Breast epithelium (tissue), 4 donors: ENCODE data around the gene PTPN4. TPM values are rescaled to one million over a fixed set of nuclear protein-coding genes. Genes with fewer than 3 reads are reported as not detected.

Experiments
- DNase-seq, 2 donors: peaks; one replicate each; pipeline ENCODE4 v3.0.0-alpha.2; 2019; ENCODE audit warnings: low spot score in 2 of 2
- H3K27ac ChIP-seq, 2 donors: fragments of 200-600 bp; sonication (generic) in 1 of 2; one replicate each; pipeline ENCODE4 v1.5.1; 2016 to 2019; ENCODE audit warnings: mild to moderate bottlenecking in 1 of 2
- H3K27me3 ChIP-seq, 2 donors: fragments of 200-600 bp; sonication (generic) in 1 of 2; one replicate each; pipeline versions ENCODE4 v1.5.1 to v1.6.0; 2017 to 2019; ENCODE audit warnings: control low read depth in 1 of 2, mild to moderate bottlenecking in 1 of 2
- H3K36me3 ChIP-seq: fragments of 200-600 bp; one replicate; pipeline ENCODE4 v1.5.1; 2019
- H3K4me1 ChIP-seq, 2 donors: fragments of 200-600 bp; sonication (generic); one replicate each; pipeline ENCODE4 v1.5.1; 2016 to 2019; ENCODE audit warnings: control low read depth in 1 of 2
- H3K4me3 ChIP-seq, 3 donors: fragments of 200-600 bp; sonication (generic); 1 replicate in 2 of 3; 2 replicates in 1 of 3; pipeline ENCODE4 v1.5.1; 2016 to 2019; ENCODE audit warnings: mild to moderate bottlenecking in 3 of 3, moderate library complexity in 2 of 3
- H3K9me3 ChIP-seq, 2 donors: fragments of 200-600 bp; sonication (generic) in 1 of 2; one replicate each; pipeline ENCODE4 v1.5.1; 2016 to 2019; ENCODE audit warnings: control low read depth in 1 of 2
- CTCF ChIP-seq, 3 donors: fragments of 450-650 bp; IDR thresholded peaks; one replicate each; pipeline ENCODE4 v1.5.1; 2016 to 2017; ENCODE audit warnings: antibody characterized with exemption in 3 of 3, mild to moderate bottlenecking in 3 of 3, moderate library complexity in 3 of 3
- POLR2A ChIP-seq: fragments of 450-650 bp; IDR thresholded peaks from one replicate; pipeline ENCODE4 v1.6.1; 2016; ENCODE audit warnings: antibody characterized with exemption, mild to moderate bottlenecking, moderate library complexity
- POLR2AphosphoS5 ChIP-seq, 3 donors: sonication (generic); formaldehyde crosslinking; IDR thresholded peaks; one replicate each; pipeline ENCODE4 v1.6.1; 2017; ENCODE audit warnings: antibody characterized with exemption in 3 of 3
- intact Hi-C: fragments of 100-400 bp; cut with DNase I; formaldehyde crosslinking; loops from one replicate; pipeline ENCODE4 v1.15.1; 2023; ENCODE audit warnings: low total_unique reads
- total RNA-seq, 3 donors: library from RNA; depleted of rRNA; stranded (reverse); fragments of >200 nt; gene quantifications; one replicate each; pipeline ENCODE4 v1.1.0, GENCODE V29; 2016

PTPN4 gene
- total RNA-seq, 3 donors from 2014 or later, result 29.1 to 49.6 (median 38.7) TPM

GRCh38 chr2:119897736-119898395 is 138.1 kb downstream of the PTPN4 start:
- no peak for DNase-seq
- intact Hi-C loops, result no loop called here
- TF ChIP-seq CTCF (IDR thresholded peaks at IDR 0.05) (no peak), POLR2A (no peak), POLR2AphosphoS5 (IDR thresholded peaks at IDR 0.05) (no peak)
- H3K27ac ChIP-seq, result no peak overlapping the region
- no peaks in the 10 kb centered on the region for H3K9me3 ChIP-seq
- peaks cover 5% of the 10 kb centered on the region for H3K36me3 ChIP-seq
- H3K27me3 ChIP-seq, result no peaks in the 10 kb centered on the region
- H3K4me1 ChIP-seq, result no peaks in the 10 kb centered on the region
- no peak overlapping the region for H3K4me3 ChIP-seq

DNA sequence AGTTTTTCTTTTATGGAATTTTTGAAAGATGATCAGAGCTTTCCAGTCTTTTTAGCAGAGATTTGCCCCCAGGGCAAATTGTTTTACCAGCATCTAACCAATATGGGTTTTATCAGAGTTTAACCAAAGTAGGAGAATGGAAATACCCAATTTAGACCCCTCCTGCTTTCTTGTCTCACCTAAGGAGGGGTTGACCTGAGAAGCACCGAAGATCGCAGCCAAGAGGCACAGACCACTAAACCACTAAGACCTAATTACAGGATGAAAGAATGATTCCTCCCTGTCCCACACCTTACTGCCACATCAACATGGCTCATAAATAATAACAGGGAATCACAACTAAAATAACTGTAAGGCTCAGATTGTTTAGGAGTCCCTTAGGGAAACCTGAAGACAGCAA is 141.3 kb downstream of the PTPN4 start:
- no peak for DNase-seq
- H3K27me3 ChIP-seq, result no peaks in the 10 kb centered on the region
- no peak overlapping the region for H3K27ac ChIP-seq
- no peaks in the 10 kb centered on the region for H3K9me3 ChIP-seq
- H3K36me3 ChIP-seq, result peaks cover 5% of the 10 kb centered on the region
- TF ChIP-seq CTCF (IDR thresholded peaks at IDR 0.05) (no peak), POLR2AphosphoS5 (IDR thresholded peaks at IDR 0.05) (no peak), POLR2A (no peak)
- H3K4me1 ChIP-seq, result no peaks in the 10 kb centered on the region
- H3K4me3 ChIP-seq, result no peak overlapping the region
- intact Hi-C loops, result no loop called here

DNA sequence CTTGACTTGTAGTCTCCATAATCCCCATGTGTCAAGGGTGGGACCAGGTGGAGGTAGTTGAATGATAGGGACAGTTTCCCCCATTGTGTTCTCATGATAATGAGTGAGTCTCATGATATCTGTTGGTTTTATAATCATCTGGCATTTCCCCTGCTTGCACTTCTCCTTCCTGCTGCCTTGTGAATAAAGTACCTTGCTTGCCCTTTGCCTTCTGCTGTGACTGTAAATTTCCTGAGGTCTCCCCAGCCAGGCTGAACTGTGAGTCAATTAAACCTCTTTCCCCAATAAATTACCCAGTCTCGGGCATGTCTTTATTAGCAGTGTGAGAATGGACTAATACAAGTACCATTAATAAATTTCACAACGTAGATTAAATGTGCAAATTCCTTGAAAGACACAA is 150.8 kb downstream of the PTPN4 start:
- Histone ChIP-seq H3K9me3 (no peaks in the 10 kb centered on the region), H3K36me3 (no peaks in the 10 kb centered on the region), H3K4me3 (no peak overlapping the region), H3K27ac (no peak overlapping the region), H3K4me1 (no peaks in the 10 kb centered on the region), H3K27me3 (no peaks in the 10 kb centered on the region)
- DNase-seq, result no peak
- intact Hi-C loops, result no loop called here
- TF ChIP-seq POLR2A (no peak), CTCF (IDR thresholded peaks at IDR 0.05) (no peak), POLR2AphosphoS5 (IDR thresholded peaks at IDR 0.05) (no peak)

GRCh38 chr2:119914266-119914665 is 154.5 kb downstream of the PTPN4 start:
- no peak overlapping the region for H3K27ac ChIP-seq

More at GRCh38 chr2:119914266-119914665, 154.5 kb downstream of the PTPN4 start:
- DNase-seq, result no peak
- Histone ChIP-seq H3K4me3 (no peak overlapping the region), H3K27me3 (no peaks in the 10 kb centered on the region), H3K9me3 (no peaks in the 10 kb centered on the region), H3K36me3 (no peaks in the 10 kb centered on the region), H3K4me1 (no peaks in the 10 kb centered on the region)
- intact Hi-C loops, result no loop called here
- TF ChIP-seq POLR2A (no peak), CTCF (IDR thresholded peaks at IDR 0.05) (no peak), POLR2AphosphoS5 (IDR thresholded peaks at IDR 0.05) (no peak)
